ENCODE results near the gene CTIF.

Gene CTIF

DNA sequence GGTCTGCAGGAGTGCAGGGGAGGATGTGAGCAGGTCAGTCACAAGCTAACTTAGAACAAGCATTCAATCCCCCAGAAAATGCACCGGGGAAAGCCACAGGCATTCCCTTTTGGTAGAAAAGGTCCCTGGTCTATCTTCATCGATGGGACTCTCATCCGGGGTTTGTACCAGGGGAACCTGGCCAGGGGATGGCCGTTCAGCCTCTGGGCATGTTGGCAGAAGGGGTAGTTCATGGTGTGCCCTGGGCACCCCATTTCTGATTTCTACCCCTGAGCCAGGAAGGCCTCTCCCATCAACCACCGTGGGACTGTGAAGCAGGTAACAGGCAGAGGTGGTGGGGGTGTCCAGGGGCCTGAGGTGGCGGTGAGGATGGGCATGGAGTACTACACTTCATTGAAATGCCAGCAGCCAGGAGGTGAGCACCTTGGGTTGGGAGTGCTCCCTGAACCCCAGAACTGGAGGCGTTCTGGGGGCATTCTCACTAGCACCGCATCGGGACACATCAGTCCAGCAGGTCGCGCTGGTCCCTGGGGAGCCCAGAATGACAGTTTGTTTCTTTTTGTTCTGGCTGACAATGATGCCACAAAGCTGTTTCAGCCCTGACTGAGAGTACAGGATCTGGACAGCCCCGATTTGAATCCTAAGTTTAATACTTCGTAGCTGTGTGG is 239.6 kb downstream of the CTIF start:
- Histone ChIP-seq H3K36me3 (no peaks in the 10 kb centered on the region), H3K4me1 (ENCODE audit: control insufficient read depth in 1 of 2, insufficient read depth in 1 of 2, low read depth in 1 of 2, low read length in 1 of 2) (no peaks in the 10 kb centered on the region), H3K27ac (no peak overlapping the region), H3K4me3 (ENCODE audit: low read depth in 1 of 2, low read length in 1 of 2) (no peak overlapping the region), H3K9me3 (no peaks in the 10 kb centered on the region), H3K27me3 (peaks cover 29% of the 10 kb centered on the region)
- no peak for TF ChIP-seq CTCF (IDR thresholded peaks at IDR 0.05)

DNA sequence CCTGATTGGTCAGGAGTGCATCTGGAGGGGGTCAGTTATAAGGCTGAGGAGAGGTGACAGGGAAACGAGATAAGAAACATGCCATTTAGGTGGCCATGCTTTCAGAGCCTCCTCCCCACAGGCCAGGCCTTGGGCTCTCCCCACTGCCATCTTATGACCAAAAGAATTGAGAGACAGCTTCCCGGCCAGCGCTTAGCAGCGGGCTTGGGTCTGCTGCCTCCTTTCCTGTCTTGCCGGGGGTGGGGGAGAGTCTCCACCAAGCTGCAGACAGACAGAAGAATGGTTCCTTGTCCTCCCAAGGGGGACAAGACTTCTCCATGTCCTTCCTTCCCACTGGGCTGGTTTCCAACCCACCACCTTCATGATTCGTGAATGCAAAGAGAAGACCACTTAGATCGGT is 240.6 kb downstream of the CTIF start:
- Histone ChIP-seq H3K27me3 (peaks cover 29% of the 10 kb centered on the region), H3K9me3 (no peaks in the 10 kb centered on the region), H3K4me1 (ENCODE audit: control insufficient read depth in 1 of 2, insufficient read depth in 1 of 2, low read depth in 1 of 2, low read length in 1 of 2) (no peaks in the 10 kb centered on the region), H3K36me3 (no peaks in the 10 kb centered on the region), H3K27ac (no peak overlapping the region), H3K4me3 (ENCODE audit: low read depth in 1 of 2, low read length in 1 of 2) (no peak overlapping the region)
- no peak for TF ChIP-seq CTCF (IDR thresholded peaks at IDR 0.05)

DNA sequence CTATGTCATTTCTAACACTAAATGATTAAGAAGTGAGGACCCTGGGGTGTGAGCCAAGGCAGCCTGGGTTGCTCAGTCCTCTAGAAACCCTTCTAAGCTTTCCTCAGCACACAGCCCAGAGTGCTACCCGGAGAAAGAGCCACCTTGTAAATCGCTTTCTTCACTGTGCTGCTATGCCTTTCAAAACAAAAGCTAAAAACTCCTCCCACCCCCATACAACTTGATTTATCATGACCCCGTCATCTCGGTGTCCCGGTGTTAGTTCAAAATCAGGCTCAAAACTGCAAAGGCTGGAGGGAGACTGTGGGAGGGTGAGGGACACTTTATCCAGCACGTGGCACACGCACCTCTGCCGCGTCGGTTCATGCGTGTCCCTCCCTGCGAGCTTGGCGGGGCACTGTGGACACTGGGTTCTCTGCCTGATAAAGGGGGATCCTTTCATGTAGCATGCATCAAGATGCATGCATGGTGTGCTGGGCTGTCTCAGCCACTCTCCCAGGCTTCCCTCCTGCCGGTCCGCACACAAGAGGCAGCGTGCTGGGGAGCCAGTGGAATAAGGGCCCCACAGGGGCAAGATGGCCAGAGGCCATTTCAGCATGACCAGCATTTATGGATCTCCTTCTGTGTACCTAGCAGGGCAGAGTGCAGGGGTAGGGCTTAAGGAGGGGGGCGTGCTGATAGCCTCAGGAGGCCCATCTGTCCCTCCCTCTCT is 241.5 kb downstream of the CTIF start:
- H3K36me3 ChIP-seq, result no peaks in the 10 kb centered on the region
- no peak for TF ChIP-seq CTCF (IDR thresholded peaks at IDR 0.05)
- H3K4me1 ChIP-seq (ENCODE audit: control insufficient read depth in 1 of 2, insufficient read depth in 1 of 2, low read depth in 1 of 2, low read length in 1 of 2), result no peaks in the 10 kb centered on the region

GRCh38 chr18:48780913-48781162 is 242.0 kb downstream of the CTIF start:
- H3K9me3 ChIP-seq, result no peaks in the 10 kb centered on the region
- TF ChIP-seq CTCF (IDR thresholded peaks at IDR 0.05), result no peak
- no peaks in the 10 kb centered on the region for H3K36me3 ChIP-seq
- H3K4me1 ChIP-seq (ENCODE audit: control insufficient read depth in 1 of 2, insufficient read depth in 1 of 2, low read depth in 1 of 2, low read length in 1 of 2), result no peaks in the 10 kb centered on the region
- no peak overlapping the region for H3K4me3 ChIP-seq (ENCODE audit: low read depth in 1 of 2, low read length in 1 of 2)
- H3K27me3 ChIP-seq, result peaks cover 29% of the 10 kb centered on the region
- no peak overlapping the region for H3K27ac ChIP-seq

More for the DNA sequence above, 241.5 kb downstream of the CTIF start:
- Histone ChIP-seq H3K4me3 (ENCODE audit: low read depth in 1 of 2, low read length in 1 of 2) (no peak overlapping the region), H3K9me3 (no peaks in the 10 kb centered on the region), H3K27ac (no peak overlapping the region), H3K27me3 (peaks cover 29% of the 10 kb centered on the region)

- Histone ChIP-seq H3K4me1 (ENCODE audit: control insufficient read depth in 1 of 2, insufficient read depth in 1 of 2, low read depth in 1 of 2, low read length in 1 of 2) (no peaks in the 10 kb centered on the region), H3K9me3 (no peaks in the 10 kb centered on the region), H3K4me3 (ENCODE audit: low read depth in 1 of 2, low read length in 1 of 2) (no peak overlapping the region), H3K27me3 (peaks cover 29% of the 10 kb centered on the region), H3K36me3 (no peaks in the 10 kb centered on the region), H3K27ac (no peak overlapping the region)
- no peak for TF ChIP-seq CTCF (IDR thresholded peaks at IDR 0.05)
Observed at GRCh38 chr18:48781163-48781987, 242.5 kb downstream of the CTIF start.
